GOT3 (cell line): ENCODE results near the gene KIF3A.

ENCODE experiments used
- DNase-seq: peaks from one replicate; lab custom pipeline; 2025; ENCODE audit warnings: mixed read lengths; lab: John Stamatoyannopoulos, UW

KIF3A gene

GRCh38 chr5:132736853-132737833 lies at the start of gene KIF3A:
Gene KIF3A (minus strand): TSS chr5:132737546. CDS start chr5:132737419, 127 bp downstream.
- peak; percentile 95 for DNase-seq

DNA sequence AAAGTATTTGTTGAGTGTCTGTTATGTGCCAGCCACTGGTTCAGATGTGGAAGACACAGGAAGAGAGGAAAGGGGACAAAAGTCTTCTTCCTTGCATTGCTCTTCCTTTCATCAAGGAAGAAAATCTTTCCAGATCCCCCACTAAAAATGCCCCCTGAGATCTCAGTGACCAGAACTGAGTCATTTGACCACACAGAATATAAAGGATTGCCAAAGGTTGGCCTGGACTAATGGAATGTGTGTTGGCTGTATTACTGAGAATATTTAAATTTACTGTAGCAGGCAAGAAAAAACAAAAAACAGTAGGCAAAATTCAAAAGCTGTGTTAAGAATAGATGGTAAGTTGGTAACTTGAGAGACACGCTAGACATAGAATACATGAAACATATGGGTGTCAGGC lies 49.7 kb upstream of the KIF3A start:
- no peak for DNase-seq

DNA sequence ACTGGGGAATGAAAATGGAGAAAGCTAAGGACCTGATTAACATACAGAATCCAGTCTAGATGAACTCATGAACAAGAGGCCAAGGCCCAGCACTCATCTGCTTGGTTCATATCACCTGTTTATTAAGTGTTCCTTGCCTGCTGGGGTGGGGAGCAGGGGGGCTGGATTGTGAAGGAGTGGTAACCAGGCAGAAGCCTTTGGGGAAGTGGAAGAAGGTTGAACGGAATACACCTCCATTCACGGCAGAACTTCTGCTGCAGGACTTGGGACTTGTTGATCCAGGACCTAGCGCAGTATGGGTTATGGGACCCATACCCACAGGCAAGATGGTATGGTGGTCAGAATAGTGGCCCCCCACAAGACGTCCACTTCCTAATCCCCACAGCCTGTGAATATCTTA lies 48.5 kb upstream of the KIF3A start:
- DNase-seq: no peak

DNA sequence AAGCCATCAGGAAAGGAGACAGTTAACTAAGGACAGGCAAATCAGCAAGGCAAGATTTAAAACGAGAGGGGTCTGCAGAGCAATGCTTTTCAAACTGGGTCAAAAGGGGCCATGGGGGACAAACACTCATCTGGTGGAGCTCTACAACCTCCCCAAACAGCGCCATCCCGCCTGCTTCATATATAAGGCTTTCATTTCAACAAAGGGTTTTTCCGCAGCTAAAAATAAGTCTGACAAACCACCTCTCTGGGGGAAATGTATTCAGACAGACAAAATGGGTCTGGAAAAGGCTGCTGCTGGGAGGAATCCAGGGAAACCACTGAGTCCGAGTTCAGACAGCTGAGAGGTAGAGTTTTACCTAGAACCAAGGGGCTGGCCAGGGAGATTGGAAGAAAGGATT lies 48.0 kb upstream of the KIF3A start:
- DNase-seq: no peak

GRCh38 chr5:132782101-132782500 lies 44.8 kb upstream of the KIF3A start:
- DNase-seq: no peak

DNA sequence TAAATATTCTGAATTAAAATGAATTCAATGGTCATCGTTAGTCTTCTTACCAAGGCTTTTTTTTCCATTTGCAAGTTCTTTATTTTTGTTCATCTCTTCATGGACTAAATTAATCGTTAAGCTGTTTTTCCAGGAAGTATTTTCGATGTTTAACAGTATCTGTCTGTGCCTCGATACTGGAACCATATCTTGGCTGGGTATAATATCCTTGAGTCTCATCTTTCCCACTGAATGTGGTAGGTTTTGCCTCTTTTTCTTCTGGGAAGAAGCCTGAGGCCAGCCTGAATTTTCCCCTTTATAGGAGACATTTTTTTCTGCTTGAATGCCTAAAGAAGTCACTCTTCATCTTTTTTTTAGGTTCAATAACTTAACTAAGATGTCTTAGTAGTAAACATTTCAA lies 43.7 kb upstream of the KIF3A start:
- no peak for DNase-seq

DNA sequence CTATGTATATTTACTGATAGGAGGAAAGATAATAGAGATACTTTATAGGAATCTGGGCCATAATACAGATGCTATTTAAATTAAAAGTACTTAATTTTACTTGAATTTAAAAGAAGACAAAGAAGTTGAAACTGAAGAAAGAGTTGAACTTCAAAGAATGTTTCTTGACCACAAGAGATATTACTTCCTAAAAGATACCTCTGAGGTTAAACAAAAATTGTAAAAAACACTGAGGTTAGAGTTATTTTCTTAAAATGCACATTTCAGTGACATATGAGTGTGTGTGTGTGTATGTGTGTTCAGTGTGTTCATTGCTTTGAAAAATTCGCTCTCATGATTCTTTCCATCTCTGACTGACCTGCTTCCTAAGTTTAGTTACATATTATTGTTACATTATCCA lies 43.2 kb upstream of the KIF3A start:
- DNase-seq: no peak

DNA sequence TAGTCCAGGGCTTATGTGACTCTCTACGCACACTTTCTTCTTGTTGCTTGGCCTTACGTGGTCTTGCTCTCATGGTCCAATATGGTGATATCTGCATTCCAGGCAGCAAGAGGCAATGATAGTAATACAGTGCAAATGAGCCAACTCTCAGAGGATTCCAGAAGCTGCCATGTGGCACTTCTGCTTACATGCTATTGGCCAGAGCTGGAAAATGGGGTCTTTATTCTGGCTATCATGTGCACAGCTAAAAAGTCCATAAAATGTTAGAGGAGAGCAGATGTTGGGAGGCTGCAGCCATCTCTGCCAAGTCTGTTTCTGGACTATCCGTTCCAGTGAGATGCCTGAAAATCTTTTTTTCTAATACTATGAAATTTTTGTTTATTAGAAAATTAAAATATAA lies 42.6 kb upstream of the KIF3A start:
- DNase-seq: no peak

DNA sequence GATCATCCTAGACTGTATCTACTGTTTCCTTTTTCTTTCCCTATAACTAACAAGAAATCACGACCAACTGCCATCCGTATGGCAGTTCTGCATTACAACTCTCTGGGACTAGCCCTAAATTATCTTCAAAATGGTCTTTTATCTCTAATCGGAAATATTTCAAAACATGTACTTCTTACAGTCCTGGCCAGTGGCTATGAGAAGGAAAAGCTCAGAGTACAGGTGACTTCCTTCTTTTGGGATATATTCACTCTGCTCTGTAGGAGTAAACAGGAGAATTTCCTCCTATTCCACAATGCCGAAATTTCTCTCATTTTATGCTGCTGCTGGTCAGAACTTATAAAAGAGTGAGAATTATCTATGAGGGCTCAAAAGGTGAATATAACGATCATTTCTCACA lies 41.5 kb upstream of the KIF3A start:
- DNase-seq: no peak

DNA sequence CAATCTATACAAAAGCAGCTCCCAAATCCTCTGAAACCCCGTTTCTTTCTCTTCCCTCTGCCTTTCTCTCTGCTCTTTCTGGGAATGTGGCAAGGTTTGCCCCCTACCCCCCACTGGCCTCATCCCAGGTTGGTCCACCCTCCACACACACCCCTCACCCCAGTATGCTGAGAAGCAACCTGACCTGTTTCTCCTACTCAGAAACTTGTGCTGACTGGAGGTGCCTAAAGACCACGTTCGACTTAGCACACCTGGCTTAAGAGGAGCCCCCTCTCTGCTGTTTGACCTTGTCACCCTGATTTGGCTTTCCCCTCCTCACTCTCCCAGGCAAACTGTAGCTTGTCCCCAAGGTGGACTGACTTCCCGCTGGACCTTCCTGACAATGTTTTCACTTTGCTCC lies 40.8 kb upstream of the KIF3A start:
- DNase-seq: no peak

DNA sequence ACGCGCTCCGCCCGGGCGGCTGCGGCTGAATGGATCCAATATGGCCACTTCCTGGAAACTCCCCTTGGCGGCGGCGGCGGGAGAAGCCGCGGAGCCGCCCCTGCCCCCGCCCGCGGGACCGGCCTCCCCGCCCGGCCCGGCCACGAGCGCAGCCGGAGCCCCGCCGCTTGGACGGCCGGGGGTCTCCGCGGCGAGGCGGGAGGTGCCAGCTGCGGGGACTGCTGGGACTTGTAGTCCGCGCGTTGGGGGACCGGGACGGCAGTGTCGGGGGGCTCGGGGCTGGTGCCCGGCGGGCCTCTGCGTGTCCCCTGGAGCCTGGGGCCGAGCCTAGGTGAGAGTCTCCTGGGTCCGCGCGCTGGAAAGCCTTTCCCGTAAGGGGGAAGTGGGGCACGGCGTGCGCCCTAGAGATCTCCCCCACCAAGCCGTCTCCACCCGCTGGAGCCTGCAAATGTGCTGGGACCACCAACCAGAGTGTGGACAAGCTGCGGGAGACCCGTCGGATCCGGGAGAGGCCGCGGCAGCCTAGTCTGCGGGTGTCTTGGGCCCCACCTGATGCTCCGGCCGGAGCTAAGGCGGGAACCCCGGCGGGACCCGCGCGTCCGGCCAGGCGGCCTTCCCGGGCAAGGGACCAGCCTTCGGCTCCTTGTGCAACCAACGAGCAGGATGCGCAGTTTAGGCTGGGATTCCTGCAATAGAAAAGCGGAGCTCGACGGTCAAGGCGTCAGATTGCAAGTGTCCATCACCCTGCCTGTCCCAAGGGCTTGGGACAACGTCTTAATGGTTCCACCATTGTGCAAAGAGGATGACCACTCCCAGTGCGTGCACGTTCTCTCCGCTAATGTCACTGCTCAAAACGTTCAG lies 40.1 kb upstream of the KIF3A start, which contains the start of gene SEPTIN8:
Gene SEPTIN8 (minus strand): TSS at position 31 of the 861 bp plus-strand sequence. CDS start 102 bp downstream, outside the sequence.
- DNase-seq: no peak

GRCh38 chr5:132776938-132777208 lies 39.5 kb upstream of the KIF3A start:
- DNase-seq: no peak

DNA sequence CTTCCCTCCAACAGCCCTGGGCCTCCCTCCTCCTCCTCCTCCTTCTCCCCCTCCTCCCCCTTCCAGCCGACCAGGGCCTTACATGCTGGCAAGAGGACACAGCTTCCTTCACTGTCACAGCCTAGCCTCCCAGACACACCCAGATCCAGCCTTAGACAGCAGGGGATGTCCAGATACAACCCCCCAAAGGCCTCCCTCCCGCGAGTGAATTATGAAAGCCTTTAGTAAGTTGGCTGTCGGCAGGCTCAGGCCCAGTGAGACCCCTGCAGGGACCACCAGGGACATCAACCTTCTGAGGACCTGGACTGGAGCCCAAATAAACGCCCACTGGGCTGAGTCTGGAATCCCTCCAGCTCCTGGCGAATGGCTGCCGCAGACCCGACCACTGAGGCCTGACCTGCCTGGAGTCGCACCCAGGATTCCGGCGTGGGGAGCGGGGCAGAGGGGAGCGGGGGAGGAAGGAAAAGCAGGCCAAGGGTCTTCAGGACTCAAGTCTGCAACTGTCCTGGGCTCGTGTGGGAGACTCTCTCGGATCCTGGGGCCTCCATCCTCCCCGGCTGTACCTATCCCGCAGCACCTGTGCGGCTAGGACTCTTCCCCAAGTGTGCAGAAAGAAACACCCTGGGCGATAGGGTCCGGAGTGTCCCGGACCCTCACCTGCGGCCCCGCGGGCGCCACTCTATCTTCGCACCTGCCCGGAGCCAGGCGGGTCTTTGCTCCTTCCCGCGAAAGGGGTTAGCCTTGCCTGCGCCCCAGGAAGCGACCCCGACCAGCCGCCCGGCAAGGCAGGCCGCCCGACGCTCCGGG lies 39.0 kb upstream of the KIF3A start:
- no peak for DNase-seq

- DNase-seq: no peak
Measured at GRCh38 chr5:132775476-132775961, 38.2 kb upstream of the KIF3A start.

DNA sequence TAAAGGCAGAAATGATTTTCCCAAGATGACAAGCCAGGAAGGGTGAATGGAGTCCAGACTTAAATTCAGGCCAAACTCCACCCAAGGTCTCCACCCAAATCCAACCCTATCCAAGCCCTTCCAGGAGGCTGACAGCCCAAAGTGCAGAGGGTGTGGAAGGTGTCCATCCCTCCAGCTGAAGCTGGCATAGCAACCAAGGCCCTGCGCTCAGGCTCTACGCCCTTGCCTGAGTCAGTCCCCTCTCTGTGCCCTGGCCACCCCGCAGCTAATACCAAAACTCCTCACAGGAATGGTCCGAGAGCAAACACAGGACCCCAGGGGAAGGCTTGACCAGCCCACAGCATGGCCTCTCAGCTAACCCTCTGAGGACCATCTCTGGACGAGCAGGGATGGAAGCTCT lies 37.5 kb upstream of the KIF3A start:
- DNase-seq: no peak

DNA sequence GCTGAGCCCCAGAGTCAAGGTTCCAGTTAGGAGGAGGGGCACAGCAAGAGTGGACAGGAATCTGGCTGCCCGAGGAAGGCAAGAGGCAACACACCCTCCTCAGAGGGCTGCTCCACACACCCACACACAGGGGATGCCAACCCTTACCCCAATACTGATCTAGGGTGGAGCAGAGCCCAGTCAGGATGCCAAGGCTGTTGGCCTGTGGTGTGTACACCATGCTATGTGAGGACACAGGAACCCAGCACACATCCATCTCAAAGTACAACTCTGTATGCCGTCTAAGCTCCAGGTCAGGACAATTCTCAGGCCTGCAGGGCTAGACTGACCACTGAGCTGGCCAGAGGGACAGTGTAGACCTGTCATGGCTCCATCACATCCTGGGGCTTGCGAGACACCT lies 37.1 kb upstream of the KIF3A start:
- DNase-seq: no peak

- no peak for DNase-seq
Measured at GRCh38 chr5:132773601-132774355, 36.4 kb upstream of the KIF3A start.

DNA sequence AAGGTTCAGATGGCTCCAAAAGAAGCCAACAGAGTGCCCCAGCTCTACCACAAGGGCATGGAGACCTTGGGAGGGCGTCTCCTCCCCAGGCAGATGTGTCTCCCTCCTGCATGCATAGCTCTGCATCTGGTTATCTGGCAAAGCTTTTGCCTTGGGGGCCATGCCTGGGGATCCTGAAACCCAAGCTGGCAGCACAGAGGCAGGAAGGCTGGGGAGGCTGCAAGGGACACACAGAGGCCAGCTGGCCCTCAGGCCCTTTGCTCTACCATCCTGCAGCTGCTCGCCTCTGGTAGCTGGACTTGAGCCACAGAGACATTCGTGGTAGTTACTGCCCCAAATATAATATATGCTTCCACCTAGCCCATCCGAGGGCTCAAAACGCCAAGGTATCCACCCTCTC lies 35.8 kb upstream of the KIF3A start:
- DNase-seq: no peak

DNA sequence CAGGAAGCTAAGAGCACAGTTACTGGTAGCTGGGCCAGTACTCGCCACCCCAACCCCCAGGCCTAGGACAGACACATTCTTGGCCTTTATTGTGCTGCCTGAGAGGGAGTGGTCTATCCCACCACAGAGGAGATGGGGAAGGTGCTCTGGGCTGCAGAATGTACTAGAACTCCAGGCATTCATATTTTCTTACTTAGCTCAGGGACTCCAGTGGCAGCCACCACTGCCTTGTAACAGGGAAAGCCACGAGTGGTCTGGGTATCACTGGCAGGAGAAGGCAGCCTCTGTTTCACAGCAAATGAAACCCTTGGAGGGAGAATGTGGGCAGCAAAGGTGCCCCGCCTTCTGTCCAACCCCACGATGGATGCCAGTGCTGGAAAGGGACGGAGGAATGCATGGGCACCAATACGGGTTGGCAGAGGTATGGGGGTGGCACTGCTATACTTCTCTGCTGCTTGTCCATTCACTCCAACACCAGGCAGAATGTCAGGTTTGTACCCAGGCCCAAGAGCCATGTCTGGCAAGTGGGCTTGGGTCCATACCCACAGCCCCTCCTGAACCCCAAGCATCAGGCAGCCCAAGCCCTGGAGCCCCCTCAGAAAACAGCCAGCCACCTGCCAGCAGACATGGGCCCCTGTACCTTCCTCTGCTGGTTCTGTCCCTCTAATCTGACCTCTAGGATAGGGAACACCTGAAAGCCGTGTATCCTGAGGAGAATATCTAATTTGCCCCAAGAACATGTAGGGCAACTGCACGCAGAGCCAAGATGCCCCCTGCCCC lies 35.1 kb upstream of the KIF3A start:
- no peak for DNase-seq

GRCh38 chr5:132771503-132771998 lies 34.2 kb upstream of the KIF3A start:
- DNase-seq: no peak
